Heart right ventricle (tissue), 16 donors: Measurements from ENCODE around the gene CMSS1. TPM values are rescaled to one million over a fixed set of nuclear protein-coding genes. Genes with fewer than 3 reads are reported as not detected.

ENCODE experiments used
- ATAC-seq, 8 donors: fragments of 200-7000 bp; cut with Tn5 transposase; one replicate each; pipeline ENCODE4 v1.9.1; 2020; ENCODE audit warnings: mild to moderate bottlenecking in 8 of 8, moderate library complexity in 8 of 8, moderate number of reproducible peaks in 1 of 8
- DNase-seq, 2 donors: peaks; one replicate each; pipeline ENCODE4 v3.0.0-alpha.2; 2020
- H3K27ac ChIP-seq, 10 donors: fragments of 200-600 bp; sonication (generic) in 2 of 10; one replicate each; pipeline versions ENCODE4 v1.5.0 to v1.8.0; 2020 to 2022; ENCODE audit warnings: mild to moderate bottlenecking in 3 of 10
- H3K27me3 ChIP-seq, 7 donors: fragments of 200-600 bp; one replicate each; pipeline ENCODE4 v1.8.0; 2021 to 2022; ENCODE audit warnings: mild to moderate bottlenecking in 2 of 7
- H3K36me3 ChIP-seq, 9 donors: fragments of 200-600 bp; sonication (generic) in 1 of 9; one replicate each; pipeline versions ENCODE4 v1.5.0 to v1.8.0; 2020 to 2022; ENCODE audit warnings: mild to moderate bottlenecking in 2 of 9
- H3K4me1 ChIP-seq, 9 donors: fragments of 200-600 bp; sonication (generic) in 1 of 9; one replicate each; pipeline versions ENCODE4 v1.5.0 to v1.8.0; 2020 to 2022; ENCODE audit warnings: mild to moderate bottlenecking in 4 of 9
- H3K4me3 ChIP-seq, 10 donors: fragments of 200-600 bp; sonication (generic) in 2 of 10; one replicate each; pipeline versions ENCODE4 v1.5.0 to v1.8.0; 2020 to 2022; ENCODE audit warnings: mild to moderate bottlenecking in 7 of 10, moderate library complexity in 2 of 10
- H3K9me3 ChIP-seq, 11 donors: fragments of 200-600 bp in 10 of 11; sonication (generic) in 2 of 11; one replicate each; pipeline versions ENCODE4 v1.5.0 to v1.8.0; 2013 to 2022; ENCODE audit warnings: mild to moderate bottlenecking in 2 of 11, control low read depth in 1 of 11, moderate library complexity in 1 of 11
- WGBS, 2 donors: extraction: QIAGEN DNeasy Blood & Tissue Kit; methylation state at CpG; one replicate each; pipeline ENCODE4 v1.1.7; 2013; ENCODE audit warnings: inconsistent platforms in 1 of 2; 5-methylcytosine and 5-hydroxymethylcytosine counted together
- intact Hi-C, 10 donors: fragments of 100-400 bp; cut with DNase I; formaldehyde crosslinking; loops; one replicate each; pipeline versions ENCODE4 v1.11.1 to v1.14.2; 2022
- polyA plus RNA-seq, 2 donors: library from polyadenylated mRNA; stranded (reverse); fragments of 200-250 nt; gene quantifications; one replicate each; pipeline ENCODE4 v1.2.3, GENCODE V29; 2013
- total RNA-seq, 10 donors: library from RNA; stranded (reverse); fragmentation: NEBNext Ultra II Directional in 3 of 10; extraction: Animal tissue kit (Norgen Biotek cat#: 25700) in 3 of 10; gene quantifications; one replicate each; pipeline versions ENCODE4 v1.2.1 to v1.2.4, GENCODE V29; 2021 to 2023
- TF ChIP-seq, protein P1 (sequence below), 9 donors: fragments of 200-600 bp; sonication (generic) in 2 of 9; IDR thresholded peaks; one replicate each; pipeline versions ENCODE4 v1.5.0 to v1.8.0; 2021 to 2022; ENCODE audit warnings: antibody characterized with exemption in 9 of 9, mild to moderate bottlenecking in 5 of 9, moderate library complexity in 1 of 9
- donor health status: Arrhythmogenic right ventricular cardiomyopathy.
- donor health status: ischemic (EF 13 %, LVEDD 7.1; RV severe dilation, severe dysfunction).
- donor health status: healthy with polysubstance abuse.
- donor health status: DM: no; HTN: yes; CAD: no.
- donor health status: DM: no; HTN: no; CAD: no.
- donor health status: ischemic (EF 25% LVEDD 6.9; RV normal size, moderate dysfunction).
- donor health status: ischemic (EF 25% LVEDD 5.7; RV mildly dilated, moderate dysfunction).
- donor health status: healthy.
- donor health status: DM: yes; HTN: yes; CAD: no.
- donor health status: Ischemic cardiomyopathy.
- donor health status: ischemic (EF 35%, LVEDD 5.7; RV mildly dilated, moderate dysfunction).
- donor health status: nonischemic (EF 11% LVEDD 7.7; RV severe dilation, severe dysfunction).
- donor health status: DM: yes; HTN: yes; CAD: no.
- donor health status: PGD.
- donor health status: ischemic (EF 29% LVEDD 5.4; RV normal size, mild dysfunction).
- donor health status: nonischemic (EF 23%, LVEDD 6.1; RV moderate dilation, normal function).

CMSS1 gene
- total and polyA plus RNA-seq, 12 donors: 24.6 to 45.4 (median 34.6) TPM

DNA sequence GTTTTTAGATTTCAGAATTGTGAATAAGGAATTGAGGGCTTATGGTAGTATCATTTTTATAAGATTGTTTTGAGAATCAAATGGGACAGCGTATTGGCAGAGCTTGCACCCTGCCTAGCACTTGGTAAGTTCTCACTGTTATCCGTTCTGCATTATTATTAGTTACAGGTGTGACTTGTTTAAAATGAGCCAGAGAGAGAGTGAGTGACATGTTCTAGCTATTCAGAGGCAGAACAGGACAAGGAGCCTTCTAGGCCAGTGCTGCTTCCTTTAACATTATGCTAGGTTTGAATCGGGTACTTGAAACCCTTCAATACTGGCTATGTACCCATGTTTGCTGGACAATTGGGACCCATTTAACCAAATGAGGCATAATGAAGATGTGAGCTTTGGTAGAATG is 162.9 kb downstream of the CMSS1 start:
- TF ChIP-seq, protein P1, sequence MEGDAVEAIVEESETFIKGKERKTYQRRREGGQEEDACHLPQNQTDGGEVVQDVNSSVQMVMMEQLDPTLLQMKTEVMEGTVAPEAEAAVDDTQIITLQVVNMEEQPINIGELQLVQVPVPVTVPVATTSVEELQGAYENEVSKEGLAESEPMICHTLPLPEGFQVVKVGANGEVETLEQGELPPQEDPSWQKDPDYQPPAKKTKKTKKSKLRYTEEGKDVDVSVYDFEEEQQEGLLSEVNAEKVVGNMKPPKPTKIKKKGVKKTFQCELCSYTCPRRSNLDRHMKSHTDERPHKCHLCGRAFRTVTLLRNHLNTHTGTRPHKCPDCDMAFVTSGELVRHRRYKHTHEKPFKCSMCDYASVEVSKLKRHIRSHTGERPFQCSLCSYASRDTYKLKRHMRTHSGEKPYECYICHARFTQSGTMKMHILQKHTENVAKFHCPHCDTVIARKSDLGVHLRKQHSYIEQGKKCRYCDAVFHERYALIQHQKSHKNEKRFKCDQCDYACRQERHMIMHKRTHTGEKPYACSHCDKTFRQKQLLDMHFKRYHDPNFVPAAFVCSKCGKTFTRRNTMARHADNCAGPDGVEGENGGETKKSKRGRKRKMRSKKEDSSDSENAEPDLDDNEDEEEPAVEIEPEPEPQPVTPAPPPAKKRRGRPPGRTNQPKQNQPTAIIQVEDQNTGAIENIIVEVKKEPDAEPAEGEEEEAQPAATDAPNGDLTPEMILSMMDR (IDR thresholded peaks at IDR 0.05): no peak
- Histone ChIP-seq H3K9me3 (peaks cover 0 to 12% (median 0%) of the 10 kb centered on the region in 11 donors), H3K27me3 (no peaks in the 10 kb centered on the region), H3K27ac (peak overlapping the region in 3 of 10 donors; percentile 6 to 27 (median 9)), H3K4me3 (no peak overlapping the region), H3K36me3 (no peaks in the 10 kb centered on the region), H3K4me1 (peaks cover 0 to 19% (median 0%) of the 10 kb centered on the region in 9 donors)
- ATAC-seq (peak in 5 of 8 donors; percentile 27 to 87 (median 75)), DNase-seq (no peak)
- intact Hi-C loops: no loop called here
- 73 to 75% methylated on average over 3 of the region's 3 CpGs for WGBS, 2 donors

DNA sequence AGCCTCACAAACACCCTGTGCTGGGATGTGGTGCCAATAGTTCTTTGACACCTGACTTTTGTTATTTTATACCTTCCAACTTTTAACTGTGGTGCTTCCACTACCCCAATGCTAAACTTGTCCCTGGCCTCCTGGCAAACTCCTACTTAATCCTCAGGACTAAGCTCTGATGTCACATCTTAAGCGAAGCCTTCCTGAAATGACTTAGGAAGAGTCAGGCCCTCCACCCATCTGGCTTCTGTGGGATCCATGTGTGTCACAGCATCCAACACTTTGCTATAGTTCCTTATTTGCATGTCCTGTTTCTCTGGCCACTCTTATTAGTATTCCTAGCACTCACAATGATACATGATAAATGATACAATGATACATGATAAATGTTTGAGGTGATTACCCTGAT is 163.5 kb downstream of the CMSS1 start:
- Histone ChIP-seq H3K36me3 (no peaks in the 10 kb centered on the region), H3K4me1 (peaks cover 0 to 19% (median 0%) of the 10 kb centered on the region in 9 donors), H3K27ac (peak overlapping the region in 2 of 10 donors; percentile 6 to 27), H3K27me3 (no peaks in the 10 kb centered on the region), H3K4me3 (no peak overlapping the region), H3K9me3 (peaks cover 0 to 12% (median 0%) of the 10 kb centered on the region in 11 donors)
- TF ChIP-seq, protein P1 (IDR thresholded peaks at IDR 0.05): no peak
- intact Hi-C loops: no loop called here
- no peak for DNase-seq
- peak in 2 of 8 donors; percentile 16 to 50 for ATAC-seq
- 98 to 100% methylated on average over 1 of the region's 1 CpG for whole genome bisulfite sequencing, 2 donors

DNA sequence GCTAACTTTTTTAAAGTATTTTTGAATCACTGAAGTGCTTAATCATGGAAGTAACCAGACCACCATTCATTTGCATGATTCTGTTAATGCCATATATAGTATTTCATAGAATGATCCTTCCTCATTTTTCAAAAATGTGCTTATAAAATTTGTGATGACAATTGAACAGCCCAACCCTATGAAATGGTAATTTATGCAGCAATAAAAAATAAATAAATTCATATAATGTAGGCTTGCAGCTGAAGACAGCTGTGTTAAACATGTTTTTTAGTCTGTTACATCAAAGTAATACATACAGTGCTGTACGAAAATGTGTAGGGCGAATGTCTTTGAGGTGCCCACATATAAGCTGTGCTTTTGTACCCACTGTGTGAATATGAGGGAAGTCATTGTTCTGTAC is 165.0 kb downstream of the CMSS1 start:
- no peaks in the 10 kb centered on the region for H3K27me3 ChIP-seq
- ATAC-seq: no peak
- H3K4me3 ChIP-seq: no peak overlapping the region
- H3K36me3 ChIP-seq: no peaks in the 10 kb centered on the region
- TF ChIP-seq, protein P1 (IDR thresholded peaks at IDR 0.05): no peak
- no peak overlapping the region for H3K27ac ChIP-seq
- peaks cover 0 to 19% (median 0%) of the 10 kb centered on the region in 9 donors for H3K4me1 ChIP-seq
- 98% methylated on average over 2 of the region's 2 CpGs for WGBS, 2 donors
- intact Hi-C loops: no loop called here
- H3K9me3 ChIP-seq: peaks cover 0 to 4% (median 0%) of the 10 kb centered on the region in 11 donors
- DNase-seq: no peak

DNA sequence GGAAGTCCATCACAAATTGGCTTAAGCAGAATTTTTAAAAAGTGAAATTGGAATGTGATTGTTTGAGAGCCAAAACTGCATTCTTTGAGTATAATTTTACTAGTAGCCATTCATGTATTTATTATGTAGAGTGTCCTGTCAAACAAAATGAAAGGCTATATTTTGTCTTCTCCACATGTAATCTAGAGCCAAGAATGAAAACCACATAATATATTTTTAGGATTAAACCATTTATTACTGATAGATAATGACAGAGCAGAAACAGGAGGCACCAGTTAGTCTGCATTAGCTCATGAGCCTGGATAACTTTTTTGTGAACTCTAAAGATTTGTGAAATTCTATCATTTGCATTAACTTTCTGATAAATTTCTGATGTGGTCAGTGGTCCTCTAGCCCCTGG is 166.5 kb downstream of the CMSS1 start:
- DNase-seq (no peak), ATAC-seq (no peak)
- H3K4me3 ChIP-seq: no peak overlapping the region
- TF ChIP-seq, protein P1 (IDR thresholded peaks at IDR 0.05): no peak
- H3K27ac ChIP-seq: no peak overlapping the region
- H3K27me3 ChIP-seq: no peaks in the 10 kb centered on the region
- H3K4me1 ChIP-seq: peaks cover 0 to 19% (median 0%) of the 10 kb centered on the region in 9 donors
- H3K36me3 ChIP-seq: no peaks in the 10 kb centered on the region
- no peaks in the 10 kb centered on the region for H3K9me3 ChIP-seq
- intact Hi-C loops: no loop called here
